ENCODE measurements around the gene CDH4. TPM values are rescaled to one million over a fixed set of nuclear protein-coding genes. Genes with fewer than 3 reads are reported as not detected.

CDH4 gene
- total and polyA plus RNA-seq, 2 of the 13 experiments (the other 11 are each of a cell fraction or from before 2014, with no cell fraction given) = not detected

GRCh38 chr20:61939691-61940360 lies 687.8 kb downstream of the CDH4 start:
- no peak for DNase-seq (ENCODE audit: low spot score)
- TF ChIP-seq GPN1 (CRISPR knock-in tag; IDR thresholded peaks at IDR 0.05; ENCODE audit: borderline replicate concordance) (no peak), SETDB1 (CRISPR knock-in tag; IDR thresholded peaks at IDR 0.05; ENCODE audit: borderline replicate concordance) (no peak), CREBL2 (CRISPR knock-in tag; IDR thresholded peaks at IDR 0.05; ENCODE audit: borderline replicate concordance) (no peak), MED1 (CRISPR knock-in tag; IDR thresholded peaks at IDR 0.05) (no peak), TERF1 (CRISPR knock-in tag; IDR thresholded peaks at IDR 0.05) (no peak), MYC (CRISPR knock-in tag; IDR thresholded peaks at IDR 0.05; ENCODE audit: borderline replicate concordance) (no peak), PRDM15 (CRISPR knock-in tag; IDR thresholded peaks at IDR 0.05) (no peak), RARA (CRISPR knock-in tag; IDR thresholded peaks at IDR 0.05) (no peak), ZNF432 (CRISPR knock-in tag; IDR thresholded peaks at IDR 0.05; ENCODE audit: borderline replicate concordance) (no peak), HNF1B (CRISPR knock-in tag; IDR thresholded peaks at IDR 0.05) (no peak), ZNF75D (CRISPR knock-in tag; IDR thresholded peaks at IDR 0.05; ENCODE audit: borderline replicate concordance) (no peak), ATF2 (CRISPR knock-in tag; IDR thresholded peaks at IDR 0.05) (no peak), PLRG1 (conservative IDR thresholded peaks at IDR 0.05) (no peak)

More at GRCh38 chr20:61939691-61940360, 687.8 kb downstream of the CDH4 start:
- Histone ChIP-seq H4K20me1 (ENCODE audit: insufficient read depth, low read length) (no peaks in the 10 kb centered on the region; the same call in 1 of the 2 replicates), H3K9me3 (ENCODE audit: low read length) (no peaks in the 10 kb centered on the region), H3K27ac (ENCODE audit: extremely low read length, insufficient read depth, low read length) (no peak overlapping the region), H2AFZ (ENCODE audit: low read length) (no peak overlapping the region), H3K4me3 (replicated peaks in 1 of 3; ENCODE audit: insufficient read depth in 1 of 3, low read depth in 2 of 3, low read length in 3 of 3) (no peak overlapping the region), H3K79me2 (ENCODE audit: insufficient read depth, low read length) (no peaks in the 10 kb centered on the region), H3K27me3 (ENCODE audit: control insufficient read depth in 1 of 2, insufficient read depth in 2 of 2, low read length in 2 of 2) (peaks cover 21 to 40% of the 10 kb centered on the region in 2 experiments), H3K4me2 (ENCODE audit: low read depth, low read length) (no peak overlapping the region), H3K4me1 (ENCODE audit: insufficient read depth, low read length) (no peaks in the 10 kb centered on the region), H3K36me3 (replicated peaks in 1 of 2; ENCODE audit: control insufficient read depth in 1 of 2, insufficient read depth in 2 of 2, low read length in 2 of 2) (no peaks in the 10 kb centered on the region), H3K9ac (ENCODE audit: insufficient read depth, low read depth, low read length) (no peak overlapping the region)
- no peak for FAIRE-seq
- intact Hi-C loops (cut with micrococcal nuclease; ENCODE audit: unreplicated experiment) = no loop called here
- in situ Hi-C loops (cut with HindIII; ENCODE audit: extremely low pct_ligation_motif_present, low pct_unique_long_range_greater_than_20kb) = no loop called here
- WGBS (ENCODE audit: low lambda C conversion rate) = 29% methylated on average over 13 of the region's 13 CpGs
- no TSS peak for BruUV-seq (replicated peaks)
- POLR2A ChIA-PET = no interaction called here
- CTCF ChIA-PET (ENCODE audit: low intra/inter-chr PET ratio, low total read pairs) = no interaction called here
- no peak for ATAC-seq

All from HepG2 (cell line).